Hepatocyte (in vitro differentiated cells): Measurements from ENCODE around the gene CLCF1. TPM values are rescaled to one million over a fixed set of nuclear protein-coding genes. Genes with fewer than 3 reads are reported as not detected.

Experiments used
- DNase-seq: peaks from one replicate; pipeline ENCODE4 v3.0.0-alpha.2; 2016; ENCODE audit warnings: low spot score
- H2AFZ ChIP-seq: fragments of 200-600 bp; sonication (generic); 2 replicates; pipeline ENCODE4 v1.6.0; 2016; ENCODE audit warnings: antibody characterized with exemption, mild to moderate bottlenecking
- H3K27ac ChIP-seq: fragments of 200-600 bp; sonication (generic); 2 replicates; pipeline ENCODE4 v1.5.1; 2016; ENCODE audit warnings: mild to moderate bottlenecking
- H3K27me3 ChIP-seq: fragments of 200-600 bp; sonication (generic); 2 replicates; pipeline ENCODE4 v1.6.1; 2016
- H3K36me3 ChIP-seq: fragments of 200-600 bp; sonication (generic); replicated peaks from 2 replicates; pipeline ENCODE4 v1.5.1; 2016; ENCODE audit warnings: low read depth; ENCODE audit not compliant: insufficient read depth
- H3K4me1 ChIP-seq: fragments of 200-600 bp; sonication (generic); 2 replicates; pipeline ENCODE4 v1.5.1; 2016; ENCODE audit warnings: mild to moderate bottlenecking, moderate library complexity; ENCODE audit not compliant: insufficient read depth
- H3K4me2 ChIP-seq: fragments of 200-600 bp; sonication (generic); 2 replicates; pipeline ENCODE4 v1.6.0; 2016
- H3K4me3 ChIP-seq: fragments of 200-600 bp; sonication (generic); 2 replicates; pipeline ENCODE4 v1.5.1; 2016; ENCODE audit warnings: mild to moderate bottlenecking
- H3K79me2 ChIP-seq: fragments of 200-600 bp; sonication (generic); 2 replicates; pipeline ENCODE4 v1.6.0; 2017; ENCODE audit warnings: mild to moderate bottlenecking
- H3K9me2 ChIP-seq: fragments of 200-600 bp; sonication (generic); replicated peaks from 2 replicates; pipeline ENCODE4 v1.6.0; 2017; ENCODE audit warnings: mild to moderate bottlenecking; ENCODE audit not compliant: insufficient read depth
- H3K9me3 ChIP-seq: fragments of 200-600 bp; sonication (generic); 2 replicates; pipeline ENCODE4 v1.5.1; 2016; ENCODE audit warnings: low read depth, mild to moderate bottlenecking
- H4K20me1 ChIP-seq: fragments of 200-600 bp; sonication (generic); 2 replicates; pipeline ENCODE4 v1.6.0; 2016; ENCODE audit warnings: mild to moderate bottlenecking; ENCODE audit not compliant: insufficient read depth, poor library complexity, severe bottlenecking
- CTCF ChIP-seq: fragments of 200-600 bp; sonication (generic); IDR thresholded peaks from 2 replicates; pipeline ENCODE4 v1.5.1; 2016; ENCODE audit warnings: antibody characterized with exemption, mild to moderate bottlenecking; ENCODE audit not compliant: poor library complexity
- EZH2 ChIP-seq: fragments of 200-600 bp; sonication (generic); IDR thresholded peaks from 2 replicates; pipeline ENCODE4 v1.6.1; 2016; ENCODE audit warnings: antibody characterized with exemption, mild to moderate bottlenecking, borderline replicate concordance
- EZH2phosphoT487 ChIP-seq: fragments of 200-600 bp; sonication (generic); IDR thresholded peaks from one replicate; pipeline ENCODE4 v1.6.1; 2018; ENCODE audit warnings: antibody characterized with exemption, mild to moderate bottlenecking, low read depth, moderate library complexity; ENCODE audit not compliant: unreplicated experiment, severe bottlenecking
- WGBS: methylation state at CpG from one replicate; pipeline ENCODE4 v1.1.6; 2016; ENCODE audit warnings: low lambda C conversion rate; ENCODE audit errors: missing lambda C conversion rate; 5-methylcytosine and 5-hydroxymethylcytosine counted together
- polyA plus RNA-seq: library from polyadenylated mRNA; unstranded; fragments of >200 nt; fragmentation: Nextera tagmentation; extraction: Ambion mirVana; gene quantifications from 2 replicates; pipeline ENCODE4 v1.2.1, GENCODE V29; 2016
- total RNA-seq: library from RNA; depleted of rRNA; stranded (reverse); fragments of >200 nt; gene quantifications from 2 replicates; pipeline ENCODE4 v1.2.3, GENCODE V29; 2014

CLCF1 gene
- total and polyA plus RNA-seq, 2 experiments from 2014 or later = 9.4 to 13.2 TPM

- no peak within 1 kb of the TSS for H3K4me3 ChIP-seq
- no peak for TF ChIP-seq EZH2phosphoT487
- TF ChIP-seq EZH2 = no peak
- TF ChIP-seq CTCF = no peak
- peaks cover 14% of the 10 kb centered on the region for H3K4me1 ChIP-seq
- H3K9me3 ChIP-seq = no peaks in the 10 kb centered on the region
- no peaks in the 10 kb centered on the region for H3K36me3 ChIP-seq
- peak within 1 kb of the TSS; percentile 88 for H3K4me2 ChIP-seq
- peak; percentile 40 for DNase-seq
- 29% methylated on average over 9 of the region's 67 CpGs for WGBS
- no peaks in the 10 kb centered on the region for H4K20me1 ChIP-seq
- H3K9me2 ChIP-seq = no peaks in the 10 kb centered on the region
- H2AFZ ChIP-seq = no peak within 1 kb of the TSS
- no peak within 1 kb of the TSS for H3K27ac ChIP-seq
- H3K79me2 ChIP-seq = no peaks in the 10 kb centered on the region
- no peaks in the 10 kb centered on the region for H3K27me3 ChIP-seq
Observed at GRCh38 chr11:67415501-67416304, 42.3 kb upstream of the CLCF1 start, which contains the start of gene CARNS1. Gene CARNS1 (plus strand): TSS chr11:67415678. CDS start chr11:67416200, 522 bp downstream.

- WGBS = 78% methylated on average over 2 of the region's 2 CpGs
Observed at GRCh38 chr11:67413266-67413849, 40.0 kb upstream of the CLCF1 start.

GRCh38 chr11:67412495-67413179 is 39.2 kb upstream of the CLCF1 start:
- DNase-seq = no peak
- Histone ChIP-seq H3K9me2 (no peaks in the 10 kb centered on the region), H3K4me2 (no peak overlapping the region), H3K36me3 (no peaks in the 10 kb centered on the region), H4K20me1 (no peaks in the 10 kb centered on the region), H2AFZ (no peak overlapping the region), H3K27ac (no peak overlapping the region), H3K27me3 (no peaks in the 10 kb centered on the region), H3K79me2 (no peaks in the 10 kb centered on the region), H3K4me1 (peaks cover 6% of the 10 kb centered on the region), H3K9me3 (no peaks in the 10 kb centered on the region), H3K4me3 (no peak overlapping the region)
- TF ChIP-seq EZH2phosphoT487 (no peak), EZH2 (no peak), CTCF (no peak)
- WGBS = 76% methylated on average over 9 of the region's 9 CpGs

More at GRCh38 chr11:67413266-67413849, 40.0 kb upstream of the CLCF1 start:
- no peaks in the 10 kb centered on the region for H4K20me1 ChIP-seq
- H3K9me2 ChIP-seq = no peaks in the 10 kb centered on the region
- H3K27ac ChIP-seq = no peak overlapping the region
- no peak overlapping the region for H2AFZ ChIP-seq
- H3K36me3 ChIP-seq = no peaks in the 10 kb centered on the region
- peaks cover 6% of the 10 kb centered on the region for H3K4me1 ChIP-seq
- H3K4me2 ChIP-seq = no peak overlapping the region
- TF ChIP-seq CTCF (no peak), EZH2 (no peak), EZH2phosphoT487 (no peak)
- no peak overlapping the region for H3K4me3 ChIP-seq
- no peaks in the 10 kb centered on the region for H3K9me3 ChIP-seq
- H3K79me2 ChIP-seq = no peaks in the 10 kb centered on the region
- no peaks in the 10 kb centered on the region for H3K27me3 ChIP-seq
- no peak for DNase-seq
